Esophagus squamous epithelium (tissue), 4 donors: ENCODE measurements around the gene NCS1.

Experiments used
- CTCF ChIP-seq, 6 experiments: fragments of 450-650 bp in 4 of 6; fragments of 200-600 bp in 2 of 6; sonication (generic) in 2 of 6; IDR thresholded peaks; one replicate each; pipeline ENCODE4 v1.5.1; 2016 to 2019; ENCODE audit warnings: antibody characterized with exemption in 6 of 6, mild to moderate bottlenecking in 4 of 6, moderate library complexity in 4 of 6
- POLR2A ChIP-seq, 4 donors: fragments of 450-650 bp; IDR thresholded peaks; one replicate each; pipeline ENCODE4 v1.6.1; 2017; ENCODE audit warnings: antibody characterized with exemption in 4 of 4, mild to moderate bottlenecking in 4 of 4, moderate library complexity in 3 of 4

GRCh38 chr9:130229759-130230158, 57.6 kb downstream of the NCS1 start:
- TF ChIP-seq POLR2A (IDR thresholded peaks at IDR 0.05) (no peak), CTCF (IDR thresholded peaks at IDR 0.05) (no peak)
